Smooth muscle cell (in vitro differentiated cells): ENCODE data around the gene ADAMTS13. TPM values are rescaled to one million over a fixed set of nuclear protein-coding genes. Genes with fewer than 3 reads are reported as not detected.

Experiments used
- DNase-seq: peaks from one replicate; lab custom pipeline; 2025; ENCODE audit not compliant: unreplicated experiment; lab: John Stamatoyannopoulos, UW
- H2AFZ ChIP-seq: fragments of 200-600 bp; sonication (generic); 2 replicates; pipeline ENCODE4 v1.6.0; 2016; ENCODE audit warnings: antibody characterized with exemption, low read depth, mild to moderate bottlenecking
- H3F3A ChIP-seq: fragments of 200-600 bp; sonication (generic); 2 replicates; pipeline ENCODE4 v1.6.0; 2017; ENCODE audit warnings: antibody characterized with exemption, low read depth
- H3K27ac ChIP-seq: fragments of 200-600 bp; sonication (generic); 2 replicates; pipeline ENCODE4 v1.5.1; 2016; ENCODE audit warnings: low read depth, mild to moderate bottlenecking
- H3K27me3 ChIP-seq: fragments of 200-600 bp; sonication (generic); 2 replicates; pipeline ENCODE4 v1.6.1; 2016; ENCODE audit warnings: low read depth, mild to moderate bottlenecking
- H3K36me3 ChIP-seq: fragments of 200-600 bp; sonication (generic); 2 replicates; pipeline ENCODE4 v1.5.1; 2016; ENCODE audit warnings: low read depth
- H3K4me1 ChIP-seq: fragments of 200-600 bp; sonication (generic); 2 replicates; pipeline ENCODE4 v1.5.1; 2016; ENCODE audit warnings: low read depth
- H3K4me2 ChIP-seq: fragments of 200-600 bp; sonication (generic); 2 replicates; pipeline ENCODE4 v1.6.0; 2016; ENCODE audit warnings: mild to moderate bottlenecking
- H3K4me3 ChIP-seq: fragments of 200-600 bp; sonication (generic); 2 replicates; pipeline ENCODE4 v1.5.1; 2016; ENCODE audit warnings: mild to moderate bottlenecking
- H3K79me2 ChIP-seq: fragments of 200-600 bp; sonication (generic); 2 replicates; pipeline ENCODE4 v1.6.0; 2016; ENCODE audit warnings: low read depth, mild to moderate bottlenecking
- H3K9ac ChIP-seq: fragments of 200-600 bp; sonication (generic); 2 replicates; pipeline ENCODE4 v1.6.0; 2016; ENCODE audit warnings: low read depth
- H3K9me3 ChIP-seq: fragments of 200-600 bp; sonication (generic); replicated peaks from 2 replicates; pipeline ENCODE4 v1.5.1; 2016; ENCODE audit warnings: low read depth
- H4K20me1 ChIP-seq: fragments of 200-600 bp; sonication (generic); 2 replicates; pipeline ENCODE4 v1.6.0; 2016; ENCODE audit warnings: low read depth
- CTCF ChIP-seq: fragments of 200-600 bp; sonication (generic); IDR thresholded peaks from 2 replicates; pipeline ENCODE4 v1.5.1; 2017; ENCODE audit warnings: borderline replicate concordance, mild to moderate bottlenecking, antibody characterized with exemption; ENCODE audit not compliant: insufficient read depth, poor library complexity, severe bottlenecking
- WGBS: methylation state at CpG from one replicate; pipeline ENCODE4 v1.1.7; 2016; ENCODE audit warnings: low lambda C conversion rate; 5-methylcytosine and 5-hydroxymethylcytosine counted together
- polyA plus RNA-seq: library from polyadenylated mRNA; unstranded; fragments of >200 nt; fragmentation: Nextera tagmentation; extraction: Ambion mirVana; gene quantifications from 2 replicates; pipeline ENCODE4 v1.2.1, GENCODE V29; 2016
- total RNA-seq: library from RNA; depleted of rRNA; stranded (reverse); fragments of >200 nt; gene quantifications from 2 replicates; pipeline ENCODE4 v1.2.3, GENCODE V29; 2014

The ADAMTS13 gene
- total and polyA plus RNA-seq, 2 experiments from 2014 or later, result 3.1 to 3.7 TPM

- Histone ChIP-seq H3K9me3 (no peaks in the 10 kb centered on the region), H3K9ac (no peak overlapping the region)
- TF ChIP-seq CTCF, result no peak
Observed at GRCh38 chr9:133485531-133486260, 63.5 kb downstream of the ADAMTS13 start.

GRCh38 chr9:133487331-133487725, 65.2 kb downstream of the ADAMTS13 start:
- no peaks in the 10 kb centered on the region for H3F3A ChIP-seq
- DNase-seq, result no peak
- no peaks in the 10 kb centered on the region for H3K27me3 ChIP-seq
- no peak overlapping the region for H3K4me2 ChIP-seq
- TF ChIP-seq CTCF, result no peak
- no peaks in the 10 kb centered on the region for H3K9me3 ChIP-seq
- H3K79me2 ChIP-seq, result no peaks in the 10 kb centered on the region
- H3K4me1 ChIP-seq, result no peaks in the 10 kb centered on the region
- H3K36me3 ChIP-seq, result no peaks in the 10 kb centered on the region
- WGBS, result 95% methylated on average over 8 of the region's 8 CpGs
- no peak overlapping the region for H2AFZ ChIP-seq
- H4K20me1 ChIP-seq, result no peaks in the 10 kb centered on the region
- H3K27ac ChIP-seq, result no peak overlapping the region
- H3K4me3 ChIP-seq, result no peak overlapping the region
- no peak overlapping the region for H3K9ac ChIP-seq

More at GRCh38 chr9:133485531-133486260, 63.5 kb downstream of the ADAMTS13 start:
- no peak for DNase-seq
- no peaks in the 10 kb centered on the region for H3F3A ChIP-seq
- no peaks in the 10 kb centered on the region for H3K36me3 ChIP-seq
- H2AFZ ChIP-seq, result no peak overlapping the region
- no peaks in the 10 kb centered on the region for H3K4me1 ChIP-seq
- H3K4me2 ChIP-seq, result no peak overlapping the region
- WGBS, result 80% methylated on average over 25 of the region's 25 CpGs
- no peaks in the 10 kb centered on the region for H3K27me3 ChIP-seq
- H3K4me3 ChIP-seq, result no peak overlapping the region
- H3K27ac ChIP-seq, result no peak overlapping the region
- no peaks in the 10 kb centered on the region for H4K20me1 ChIP-seq
- H3K79me2 ChIP-seq, result no peaks in the 10 kb centered on the region

GRCh38 chr9:133488686-133489252, 66.6 kb downstream of the ADAMTS13 start:
- no peaks in the 10 kb centered on the region for H3K27me3 ChIP-seq
- no peak overlapping the region for H3K27ac ChIP-seq

More at GRCh38 chr9:133488686-133489252, 66.6 kb downstream of the ADAMTS13 start:
- TF ChIP-seq CTCF, result no peak
- no peak overlapping the region for H3K9ac ChIP-seq
- no peak overlapping the region for H3K4me2 ChIP-seq
- H3K4me3 ChIP-seq, result no peak overlapping the region
- no peaks in the 10 kb centered on the region for H3K4me1 ChIP-seq
- H3K79me2 ChIP-seq, result no peaks in the 10 kb centered on the region
- no peaks in the 10 kb centered on the region for H3K9me3 ChIP-seq
- H3K36me3 ChIP-seq, result no peaks in the 10 kb centered on the region
- H4K20me1 ChIP-seq, result no peaks in the 10 kb centered on the region
- 84% methylated on average over 18 of the region's 18 CpGs for WGBS
- H2AFZ ChIP-seq, result no peak overlapping the region
- no peaks in the 10 kb centered on the region for H3F3A ChIP-seq
- DNase-seq, result no peak
